SU-DHL-6 (cell line): Measurements from ENCODE around the gene KMT5B.

Source experiments
- CTCF ChIP-seq: fragments of 200-600 bp; sonication (generic); IDR thresholded peaks from one replicate; pipeline ENCODE4 v1.5.1; 2017; ENCODE audit warnings: antibody characterized with exemption, mild to moderate bottlenecking, low read length, moderate library complexity; ENCODE audit not compliant: insufficient read depth, poor library complexity, severe bottlenecking
- EZH2phosphoT487 ChIP-seq: fragments of 200-600 bp; sonication (generic), shearing (Covaris generic); conservative IDR thresholded peaks from 2 replicates; pipeline ENCODE4 v1.6.1; 2018; ENCODE audit warnings: mild to moderate bottlenecking, antibody characterized with exemption, low read length, moderate library complexity, mixed read lengths

GRCh38 chr11:68137833-68138232 lies 75.3 kb downstream of the KMT5B start:
- no peak for TF ChIP-seq CTCF
- TF ChIP-seq EZH2phosphoT487 = no peak
